WTC11 (cell line): ENCODE data around the gene AFF2.

ENCODE experiments used
- CREM ChIP-seq: sonication (generic); formaldehyde crosslinking; IDR thresholded peaks from 2 replicates; pipeline ENCODE4 v1.8.1; 2022; ENCODE audit warnings: mild to moderate bottlenecking, missing genetic modification reagents, moderate library complexity
- CTCF ChIP-seq: fragments of 200-600 bp; IDR thresholded peaks from 2 replicates; pipeline ENCODE4 v1.8.0; 2022; ENCODE audit warnings: antibody characterized with exemption
- ETV6 ChIP-seq: sonication (generic); formaldehyde crosslinking; IDR thresholded peaks from 2 replicates; pipeline ENCODE4 v1.8.1; 2022; ENCODE audit warnings: mild to moderate bottlenecking, missing genetic modification reagents
- FOXJ3 ChIP-seq: sonication (generic); formaldehyde crosslinking; IDR thresholded peaks from 2 replicates; pipeline ENCODE4 v1.9.0; 2021; ENCODE audit warnings: missing genetic modification reagents, mild to moderate bottlenecking, borderline replicate concordance
- JUN ChIP-seq: sonication (generic); formaldehyde crosslinking; IDR thresholded peaks from 2 replicates; pipeline ENCODE4 v1.8.0; 2023; ENCODE audit warnings: mild to moderate bottlenecking, missing genetic modification reagents
- MAX ChIP-seq: sonication (generic); formaldehyde crosslinking; IDR thresholded peaks from 2 replicates; pipeline ENCODE4 v1.8.0; 2022; ENCODE audit warnings: mild to moderate bottlenecking, missing genetic modification reagents
- NFYB ChIP-seq: sonication (generic); formaldehyde crosslinking; conservative IDR thresholded peaks from 2 replicates; pipeline ENCODE4 v1.8.0; 2022; ENCODE audit warnings: low read depth, missing genetic modification reagents
- SP1 ChIP-seq: sonication (generic); formaldehyde crosslinking; conservative IDR thresholded peaks from 2 replicates; pipeline ENCODE4 v1.8.1; 2022; ENCODE audit warnings: missing genetic modification reagents
- STAT6 ChIP-seq: sonication (generic); formaldehyde crosslinking; conservative IDR thresholded peaks from 2 replicates; pipeline ENCODE4 v1.8.1; 2023; ENCODE audit warnings: mild to moderate bottlenecking, low read depth, missing genetic modification reagents, moderate library complexity
- ZNF121 ChIP-seq: sonication (generic); formaldehyde crosslinking; IDR thresholded peaks from 2 replicates; pipeline ENCODE4 v1.8.0; 2023; ENCODE audit warnings: missing genetic modification reagents
- ZNF281 ChIP-seq: sonication (generic); formaldehyde crosslinking; IDR thresholded peaks from 2 replicates; pipeline ENCODE4 v1.8.0; 2023; ENCODE audit warnings: mild to moderate bottlenecking, missing genetic modification reagents
- ZSCAN18 ChIP-seq: fragments of 250-450 bp; sonication (Bioruptor Pico); IDR thresholded peaks from 2 replicates; pipeline ENCODE4 v2.1.2; 2022; ENCODE audit warnings: mild to moderate bottlenecking, moderate library complexity

GRCh38 chrX:148904421-148905111, 404.1 kb downstream of the AFF2 start:
- TF ChIP-seq MAX (CRISPR knock-in tag) = no peak
- TF ChIP-seq ZNF121 (CRISPR knock-in tag) = no peak
- no peak for TF ChIP-seq SP1 (CRISPR knock-in tag)
- TF ChIP-seq CTCF = no peak
- TF ChIP-seq ZNF281 = no peak
- no peak for TF ChIP-seq NFYB (CRISPR knock-in tag)
- TF ChIP-seq ETV6 (CRISPR knock-in tag) = no peak
- no peak for TF ChIP-seq FOXJ3 (CRISPR knock-in tag)
- TF ChIP-seq ZSCAN18 = no peak
- no peak for TF ChIP-seq STAT6 (CRISPR knock-in tag)
- TF ChIP-seq CREM (CRISPR knock-in tag) = no peak
- no peak for TF ChIP-seq JUN (CRISPR knock-in tag)
